HUES6 (cell line): ENCODE results near the gene NOS1AP.
"Not testable (repeated sequence)": the region's sequence is repeated elsewhere in the genome, so short reads cannot be mapped to it uniquely, and the experiment has no call there.

Experiments used
- H3K27ac ChIP-seq: 2 replicates; pipeline ENCODE4 v1.7.0; 2013; ENCODE audit warnings: low read depth, mild to moderate bottlenecking, low read length, inconsistent platforms
- H3K27me3 ChIP-seq: 2 replicates; pipeline ENCODE4 v1.6.1; 2013; ENCODE audit warnings: low read length; ENCODE audit not compliant: control insufficient read depth, insufficient read depth
- H3K36me3 ChIP-seq: 2 replicates; pipeline ENCODE4 v1.6.1; 2013; ENCODE audit warnings: low read length; ENCODE audit not compliant: control insufficient read depth, insufficient read depth
- H3K4me1 ChIP-seq: 2 replicates; pipeline ENCODE4 v1.6.1; 2013; ENCODE audit warnings: low read length; ENCODE audit not compliant: control insufficient read depth, insufficient read depth
- H3K4me3 ChIP-seq: 2 replicates; pipeline ENCODE4 v1.5.1; 2013; ENCODE audit warnings: low read depth, low read length
- H3K9ac ChIP-seq: one replicate; pipeline ENCODE4 v1.6.1; 2013; ENCODE audit warnings: mild to moderate bottlenecking, low read length
- H3K9me3 ChIP-seq: 2 replicates; pipeline ENCODE4 v1.6.1; 2013; ENCODE audit warnings: low read depth, low read length; ENCODE audit not compliant: control insufficient read depth, insufficient read depth

Gene NOS1AP

DNA sequence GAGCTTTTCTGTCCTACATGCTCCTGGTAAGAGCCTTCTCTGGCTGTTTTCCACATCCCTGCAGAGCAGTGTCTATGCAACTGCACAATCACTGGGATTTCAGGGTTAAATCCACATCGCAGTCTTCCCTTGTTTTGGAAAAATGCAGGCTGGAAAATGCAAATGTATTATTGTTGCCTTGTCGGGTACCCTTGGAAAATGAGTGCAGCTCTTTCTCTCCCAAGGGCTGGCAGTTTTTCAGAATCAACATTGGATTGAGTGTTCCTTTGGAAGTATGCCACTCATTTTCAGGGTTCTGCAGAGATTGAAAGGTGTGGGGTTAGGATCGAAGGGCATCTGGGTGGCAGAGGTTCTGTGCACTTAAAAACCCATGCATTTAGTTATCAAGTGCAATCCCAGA is 3.2 kb downstream of the NOS1AP start:
- Histone ChIP-seq H3K27me3 (peaks cover 6% of the 10 kb centered on the region; the same call in 1 of the 2 replicates), H3K4me1 (peaks cover 30% of the 10 kb centered on the region), H3K4me3 (no peak overlapping the region), H3K27ac (no peak overlapping the region), H3K9me3 (peaks cover 9% of the 10 kb centered on the region), H3K36me3 (peaks cover 9% of the 10 kb centered on the region), H3K9ac (no peak overlapping the region)

DNA sequence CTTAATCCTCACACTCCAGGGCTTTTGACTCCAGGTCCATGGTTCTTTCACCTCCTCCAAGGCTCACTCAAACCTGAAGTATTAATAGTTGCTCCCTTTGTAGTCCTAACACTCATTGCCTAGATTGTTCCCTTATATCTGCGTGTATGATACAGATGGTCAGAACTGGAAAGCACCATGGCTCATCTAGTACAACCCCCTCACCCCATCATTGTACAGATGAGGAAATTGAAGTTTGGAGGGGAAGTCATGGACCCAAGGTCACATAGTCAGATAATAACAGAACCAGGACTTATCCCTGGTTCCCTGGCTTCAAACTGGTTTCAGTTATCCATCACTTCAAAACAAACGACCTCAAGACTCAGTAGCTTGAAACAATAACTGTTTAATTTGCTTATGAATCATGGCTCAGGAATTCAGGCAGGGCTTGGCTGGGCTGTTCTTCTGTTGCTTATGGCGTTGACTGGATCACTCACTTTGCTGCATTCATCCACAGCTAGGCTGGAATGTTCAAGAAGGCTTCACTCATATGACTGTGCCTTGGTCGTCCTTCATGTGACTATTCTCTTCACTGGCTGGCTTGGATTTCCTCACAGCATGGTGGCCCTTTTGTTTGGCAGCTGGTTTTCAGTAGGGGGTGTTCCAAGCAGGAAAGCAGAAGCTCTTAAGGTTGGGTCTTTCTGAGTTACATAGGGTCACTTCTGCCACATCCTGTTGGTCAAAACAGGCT is 5.0 kb downstream of the NOS1AP start:
- peaks cover 6% of the 10 kb centered on the region; the same call in 1 of the 2 replicates for H3K27me3 ChIP-seq
- H3K4me1 ChIP-seq, result peaks cover 29% of the 10 kb centered on the region

DNA sequence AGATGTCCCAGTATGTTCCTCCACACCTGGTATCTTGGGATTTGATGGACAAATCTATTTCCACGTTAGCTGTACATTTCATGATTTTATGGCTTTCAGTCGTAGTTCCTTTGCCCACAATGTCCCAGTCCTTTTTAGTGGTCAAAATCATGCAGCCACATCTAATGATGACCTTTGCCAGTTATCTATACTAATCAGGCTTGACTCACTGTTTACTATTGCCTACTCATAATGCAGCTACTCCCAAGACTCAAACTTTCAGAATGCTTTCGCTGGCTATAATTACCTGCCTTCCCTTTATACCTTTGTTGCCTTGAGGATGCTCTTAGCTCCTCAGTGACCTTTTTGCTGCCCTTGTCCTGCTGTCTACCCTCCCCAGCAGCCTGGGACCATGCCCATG is 6.4 kb downstream of the NOS1AP start:
- H3K4me3 ChIP-seq, result no peak overlapping the region
- no peak overlapping the region for H3K27ac ChIP-seq
- peaks cover 33% of the 10 kb centered on the region for H3K4me1 ChIP-seq
- H3K27me3 ChIP-seq, result peaks cover 3% of the 10 kb centered on the region; the same call in 1 of the 2 replicates
- H3K9ac ChIP-seq, result no peak overlapping the region
- H3K36me3 ChIP-seq, result peaks cover 9% of the 10 kb centered on the region
- H3K9me3 ChIP-seq, result peaks cover 9% of the 10 kb centered on the region

More for the DNA sequence above, 5.0 kb downstream of the NOS1AP start:
- no peak overlapping the region for H3K4me3 ChIP-seq
- no peak overlapping the region for H3K27ac ChIP-seq
- peaks cover 9% of the 10 kb centered on the region for H3K36me3 ChIP-seq
- H3K9ac ChIP-seq, result no peak overlapping the region
- peaks cover 9% of the 10 kb centered on the region for H3K9me3 ChIP-seq

DNA sequence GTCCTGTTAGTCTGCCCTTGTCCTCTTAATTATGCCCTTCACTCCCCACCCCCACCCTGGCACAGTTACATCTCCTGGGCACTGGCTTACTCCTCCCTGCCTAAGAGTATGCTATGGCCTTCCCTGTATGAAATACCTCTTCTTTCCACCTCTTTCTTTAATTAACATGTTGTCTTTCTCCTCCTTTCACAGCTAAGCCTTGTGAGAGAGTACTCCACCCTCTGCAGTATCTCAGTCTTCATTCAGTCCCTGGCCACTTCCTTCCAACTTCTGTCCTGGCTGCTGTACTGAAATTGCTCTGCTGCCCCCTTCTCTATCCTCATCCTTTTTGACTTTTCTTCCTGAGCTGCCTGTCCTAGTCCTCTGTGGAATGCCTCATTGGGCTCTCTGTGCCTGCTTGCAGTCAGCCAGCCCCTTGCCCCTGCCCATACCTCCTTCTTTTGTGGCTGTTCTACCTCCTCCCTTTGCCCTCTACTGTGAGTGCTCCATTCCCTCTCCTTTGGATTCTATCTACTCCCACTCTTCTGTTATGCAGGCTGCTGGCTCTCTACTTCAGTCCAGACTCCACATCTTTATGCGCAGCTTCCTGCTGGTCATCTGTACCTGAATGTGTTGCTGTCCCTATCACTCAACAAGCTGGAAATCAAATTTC is 8.3 kb downstream of the NOS1AP start:
- Histone ChIP-seq H3K27ac (no peak overlapping the region), H3K9ac (no peak overlapping the region), H3K9me3 (peaks cover 9% of the 10 kb centered on the region), H3K4me1 (peaks cover 21% of the 10 kb centered on the region), H3K4me3 (no peak overlapping the region), H3K36me3 (peaks cover 9% of the 10 kb centered on the region), H3K27me3 (no peaks in the 10 kb centered on the region)

DNA sequence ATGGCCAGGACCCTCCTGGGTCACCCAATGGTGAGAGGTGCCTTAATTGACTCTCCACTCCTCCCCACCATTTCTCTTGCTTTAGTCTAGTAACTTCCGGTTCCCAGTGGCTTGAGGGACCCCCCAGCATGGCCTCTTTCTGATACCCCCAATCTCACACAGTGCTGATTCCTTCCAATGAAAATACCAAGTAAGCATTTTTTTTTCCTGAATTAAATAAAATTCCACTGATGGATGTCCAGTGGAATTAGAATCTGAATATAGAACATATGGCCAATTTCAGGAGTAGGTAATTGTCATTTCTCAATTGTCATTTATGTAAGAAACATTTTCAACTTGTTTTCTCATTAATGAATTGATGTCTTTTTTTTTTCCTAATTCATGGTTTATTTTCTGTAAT is 9.5 kb downstream of the NOS1AP start:
- no peaks in the 10 kb centered on the region for H3K27me3 ChIP-seq
- no peak overlapping the region for H3K4me3 ChIP-seq
- peaks cover 9% of the 10 kb centered on the region for H3K9me3 ChIP-seq
- H3K27ac ChIP-seq, result no peak overlapping the region
- H3K4me1 ChIP-seq, result peaks cover 21% of the 10 kb centered on the region
- peaks cover 9% of the 10 kb centered on the region for H3K36me3 ChIP-seq
- H3K9ac ChIP-seq, result no peak overlapping the region

DNA sequence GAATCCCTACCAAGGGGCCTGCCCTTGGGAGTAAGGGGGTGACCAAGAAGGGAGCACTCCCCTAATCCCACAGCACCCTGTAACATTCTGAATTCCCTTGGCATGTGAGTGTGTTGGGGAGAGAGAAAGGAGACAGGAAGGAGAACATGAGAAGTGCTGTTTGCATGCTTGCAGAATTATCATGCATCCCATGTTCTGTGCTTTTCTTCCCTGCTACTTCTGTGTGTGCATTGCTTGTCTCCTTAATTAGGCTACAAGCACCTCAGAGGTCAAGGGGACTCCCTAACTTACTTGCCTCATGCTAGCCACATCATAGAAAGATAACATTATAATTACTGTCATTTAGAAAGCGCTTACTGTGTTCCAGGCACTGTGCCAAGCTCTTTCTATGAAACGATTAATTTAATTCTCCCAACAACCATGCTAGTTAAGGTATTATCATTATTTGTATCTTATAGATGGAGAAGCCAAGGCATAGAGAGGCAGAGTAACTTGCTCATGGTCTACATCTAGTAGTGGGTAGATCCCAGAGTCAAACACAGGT is 11.1 kb downstream of the NOS1AP start:
- Histone ChIP-seq H3K4me1 (peaks cover 21% of the 10 kb centered on the region), H3K27ac (no peak overlapping the region), H3K4me3 (no peak overlapping the region), H3K9me3 (no peaks in the 10 kb centered on the region), H3K36me3 (no peaks in the 10 kb centered on the region; the same call in 1 of the 2 replicates), H3K9ac (no peak overlapping the region), H3K27me3 (no peaks in the 10 kb centered on the region)

DNA sequence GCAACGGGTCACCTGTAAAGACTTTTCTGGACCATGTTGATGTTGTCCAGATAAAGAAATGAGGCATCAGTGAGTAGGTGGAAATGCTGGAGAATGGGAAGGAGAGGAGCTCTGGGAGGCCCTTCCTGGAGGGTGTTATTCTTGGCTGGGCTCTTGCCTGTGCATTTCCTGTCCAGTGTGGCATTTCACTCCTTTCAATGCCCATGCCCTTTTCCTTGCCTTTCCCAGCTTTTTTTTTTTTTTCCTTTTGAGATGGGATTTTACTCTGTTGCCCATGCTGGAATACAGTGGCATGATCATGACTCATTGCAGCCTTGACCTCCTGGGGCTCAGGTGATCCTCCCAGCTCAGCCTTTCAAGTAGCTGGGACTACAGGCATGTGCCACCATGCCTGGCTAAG is 11.8 kb downstream of the NOS1AP start:
- no peaks in the 10 kb centered on the region for H3K27me3 ChIP-seq
- H3K36me3 ChIP-seq, result no peaks in the 10 kb centered on the region
- H3K9me3 ChIP-seq, result no peaks in the 10 kb centered on the region
- no peak overlapping the region for H3K9ac ChIP-seq
- H3K4me1 ChIP-seq, result peaks cover 21% of the 10 kb centered on the region
- no peak overlapping the region for H3K27ac ChIP-seq
- H3K4me3 ChIP-seq, result no peak overlapping the region

DNA sequence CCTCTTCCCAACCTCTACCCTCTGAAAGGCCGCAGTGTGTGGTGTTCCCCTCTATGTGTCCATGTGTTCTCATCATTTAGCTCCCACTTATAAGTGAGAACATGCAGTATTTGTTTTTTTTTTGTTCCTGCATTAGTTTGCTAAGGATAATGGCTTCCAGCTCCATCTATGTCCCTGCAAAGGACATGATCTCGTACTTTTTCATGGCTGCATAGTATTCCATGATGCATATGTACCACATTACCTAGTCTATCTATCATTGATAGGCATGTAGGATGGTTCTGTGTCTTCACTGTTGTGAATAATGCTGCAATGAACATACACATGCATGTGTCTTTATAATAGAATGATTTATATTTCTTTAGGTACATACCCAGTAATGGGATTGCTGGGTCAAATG is 12.6 kb downstream of the NOS1AP start:
- not testable (repeated sequence) for H3K36me3 ChIP-seq, H3K4me3 ChIP-seq, H3K9ac ChIP-seq, H3K27me3 ChIP-seq, H3K27ac ChIP-seq, H3K9me3 ChIP-seq
- peaks cover 21% of the 10 kb centered on the region for H3K4me1 ChIP-seq

DNA sequence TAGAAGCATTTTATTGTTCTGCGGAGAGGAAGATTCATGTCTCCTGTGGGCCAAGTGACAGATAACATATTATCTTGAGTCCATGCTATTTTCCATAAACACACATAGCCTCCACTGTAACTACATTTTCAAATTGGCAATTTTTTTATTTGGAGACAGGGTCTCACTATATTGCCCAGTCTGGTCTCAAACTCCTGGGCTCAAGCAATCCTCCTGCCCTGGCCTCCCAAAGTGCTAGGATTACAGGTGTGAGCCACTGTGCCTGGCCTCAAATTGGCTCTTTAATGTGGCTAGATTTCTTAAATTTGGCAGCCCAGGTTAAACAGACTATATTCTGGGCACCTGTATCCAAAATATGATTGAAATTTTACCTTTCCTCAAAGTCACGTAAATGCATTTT is 13.8 kb downstream of the NOS1AP start:
- no peak overlapping the region for H3K27ac ChIP-seq
- no peak overlapping the region for H3K4me3 ChIP-seq
- H3K9ac ChIP-seq, result no peak overlapping the region
- H3K9me3 ChIP-seq, result no peaks in the 10 kb centered on the region
- H3K36me3 ChIP-seq, result no peaks in the 10 kb centered on the region
- no peaks in the 10 kb centered on the region for H3K27me3 ChIP-seq
- peaks cover 19% of the 10 kb centered on the region for H3K4me1 ChIP-seq

DNA sequence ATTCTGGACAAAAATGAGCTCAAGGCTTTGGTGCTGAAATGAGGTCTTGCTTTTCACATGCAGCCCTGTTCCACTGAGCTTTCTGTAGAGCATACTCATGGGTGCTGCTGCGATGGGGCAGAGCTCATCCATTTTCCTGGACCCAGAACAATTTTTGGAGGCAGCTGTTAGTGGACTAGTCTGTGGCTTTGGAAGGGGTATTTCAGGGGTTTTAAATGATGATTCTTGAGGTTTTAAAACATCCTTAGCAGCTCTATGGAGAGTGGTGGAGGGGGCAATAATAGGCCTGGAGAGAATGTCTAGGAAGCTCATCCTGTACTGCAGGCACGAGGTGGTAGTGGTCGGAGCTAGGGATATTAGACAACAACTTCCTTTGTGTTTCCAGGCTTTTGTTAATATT is 16.5 kb downstream of the NOS1AP start:
- Histone ChIP-seq H3K27ac (no peak overlapping the region), H3K4me1 (peaks cover 18% of the 10 kb centered on the region), H3K9me3 (0 out of 2 replicates have a peak, but pooled peaks cover 4% of the 10 kb centered on the region), H3K36me3 (no peaks in the 10 kb centered on the region), H3K9ac (no peak overlapping the region), H3K27me3 (no peaks in the 10 kb centered on the region), H3K4me3 (no peak overlapping the region)

DNA sequence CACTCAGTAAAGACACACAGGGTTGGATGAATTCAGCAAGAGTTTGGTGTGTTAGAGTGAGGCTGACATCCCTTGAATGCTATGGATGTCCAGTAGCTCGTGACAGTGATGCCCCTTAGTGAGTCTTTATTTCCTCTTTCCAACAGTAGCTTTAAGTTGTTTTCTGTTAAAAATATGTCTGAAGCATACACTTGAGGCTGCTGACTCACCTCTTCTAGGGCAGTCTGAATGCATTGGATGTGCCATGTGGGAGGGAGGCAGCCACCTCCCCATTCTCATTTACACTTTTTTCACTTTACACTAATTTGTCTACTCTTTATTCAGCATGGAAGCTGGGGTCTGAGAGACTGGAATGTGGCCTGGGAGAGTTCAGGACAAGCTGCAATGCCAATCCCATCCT is 17.6 kb downstream of the NOS1AP start:
- Histone ChIP-seq H3K27ac (no peak overlapping the region), H3K4me3 (no peak overlapping the region), H3K9ac (no peak overlapping the region), H3K4me1 (peaks cover 24% of the 10 kb centered on the region), H3K9me3 (0 out of 2 replicates have a peak, but pooled peaks cover 4% of the 10 kb centered on the region), H3K36me3 (no peaks in the 10 kb centered on the region), H3K27me3 (no peaks in the 10 kb centered on the region)
